Vagina (tissue), 2 donors: ENCODE measurements around the gene PCYOX1L. TPM values are rescaled to one million over a fixed set of nuclear protein-coding genes. Genes with fewer than 3 reads are reported as not detected.
A peak's percentile ranks its signal among the peaks of the same experiment; 100 is the strongest.

ENCODE experiments used
- DNase-seq, 2 donors: peaks; one replicate each; pipeline ENCODE4 v3.0.0-alpha.2; 2017; ENCODE audit errors: extremely low spot score in 2 of 2
- H3K27ac ChIP-seq: fragments of 200-600 bp; sonication (generic); one replicate; pipeline ENCODE4 v1.5.1; 2019
- H3K27me3 ChIP-seq: fragments of 200-600 bp; sonication (generic); one replicate; pipeline ENCODE4 v1.5.1; 2019
- H3K36me3 ChIP-seq, 2 donors: fragments of 200-600 bp; sonication (generic); one replicate each; pipeline ENCODE4 v1.5.1; 2017 to 2019
- H3K4me1 ChIP-seq: fragments of 200-600 bp; sonication (generic); one replicate; pipeline ENCODE4 v1.5.1; 2019
- H3K4me3 ChIP-seq, 2 donors: fragments of 200-600 bp; sonication (generic); 1 replicate in 1 of 2; 2 replicates in 1 of 2; pipeline ENCODE4 v1.5.1; 2016 to 2019
- H3K9me3 ChIP-seq: fragments of 200-600 bp; sonication (generic); one replicate; pipeline ENCODE4 v1.5.1; 2019
- POLR2A ChIP-seq, 2 donors: fragments of 450-650 bp; IDR thresholded peaks; one replicate each; pipeline ENCODE4 v1.6.1; 2017; ENCODE audit warnings: antibody characterized with exemption in 2 of 2, mild to moderate bottlenecking in 2 of 2, moderate library complexity in 2 of 2
- POLR2AphosphoS5 ChIP-seq, 2 donors: sonication (generic); formaldehyde crosslinking; IDR thresholded peaks; one replicate each; pipeline ENCODE4 v1.9.0; 2017; ENCODE audit warnings: antibody characterized with exemption in 2 of 2, mild to moderate bottlenecking in 2 of 2, low read depth in 1 of 2; ENCODE audit not compliant: insufficient read depth in 1 of 2
- intact Hi-C: fragments of 100-400 bp; cut with DNase I; formaldehyde crosslinking; loops from one replicate; pipeline ENCODE4 v1.15.1; 2023
- total RNA-seq: library from RNA; depleted of rRNA; stranded (reverse); fragments of >200 nt; gene quantifications from one replicate; pipeline ENCODE4 v1.2.3, GENCODE V29; 2016
- TF ChIP-seq, protein P1 (sequence below), 3 experiments: fragments of 450-650 bp in 2 of 3; fragments of 200-600 bp in 1 of 3; sonication (generic) in 1 of 3; IDR thresholded peaks; one replicate each; pipeline ENCODE4 v1.5.1; 2017 to 2019; ENCODE audit warnings: antibody characterized with exemption in 3 of 3, mild to moderate bottlenecking in 2 of 3, moderate library complexity in 2 of 3

Gene PCYOX1L
- total RNA-seq, 1 donor from 2014 or later, result 6.4 TPM

DNA sequence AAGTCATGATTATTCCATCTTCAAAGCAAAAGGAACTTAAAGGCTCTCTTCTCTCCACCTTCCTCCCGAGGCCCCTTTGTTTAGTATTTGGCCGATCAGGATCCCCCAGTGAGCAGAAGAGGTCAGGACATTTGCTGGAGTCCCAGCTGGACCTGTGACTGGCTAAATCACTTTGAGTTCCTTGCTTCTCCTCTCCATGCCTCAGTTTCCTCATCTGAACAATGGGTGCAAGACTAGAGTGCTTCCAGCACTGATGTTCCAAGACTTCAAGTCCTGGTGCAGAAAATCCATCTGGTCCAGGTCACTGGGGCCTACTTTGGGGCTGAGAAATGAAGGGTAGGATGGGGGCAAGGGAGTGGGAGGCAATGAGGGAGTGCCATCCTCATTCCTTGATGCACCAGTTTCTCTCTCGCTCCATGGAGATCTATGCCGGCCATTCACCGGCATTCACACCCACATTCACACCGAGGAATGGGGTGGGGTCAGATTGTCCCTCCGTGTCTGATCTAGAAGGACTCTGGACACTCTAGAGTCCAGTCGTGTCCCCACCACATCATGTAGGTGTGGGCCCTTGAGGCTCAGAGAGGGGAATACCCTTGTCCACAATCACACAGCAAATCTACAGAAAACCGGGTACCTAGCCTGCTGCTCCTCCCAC is 60.0 kb downstream of the PCYOX1L start:
- Histone ChIP-seq H3K27ac (peak overlapping the region; percentile 84), H3K4me3 (peak overlapping the region in 1 of 2 donors; percentile 20), H3K36me3 (no peaks in the 10 kb centered on the region), H3K4me1 (peaks cover 93% of the 10 kb centered on the region), H3K9me3 (no peaks in the 10 kb centered on the region), H3K27me3 (no peaks in the 10 kb centered on the region)
- TF ChIP-seq, protein P1, sequence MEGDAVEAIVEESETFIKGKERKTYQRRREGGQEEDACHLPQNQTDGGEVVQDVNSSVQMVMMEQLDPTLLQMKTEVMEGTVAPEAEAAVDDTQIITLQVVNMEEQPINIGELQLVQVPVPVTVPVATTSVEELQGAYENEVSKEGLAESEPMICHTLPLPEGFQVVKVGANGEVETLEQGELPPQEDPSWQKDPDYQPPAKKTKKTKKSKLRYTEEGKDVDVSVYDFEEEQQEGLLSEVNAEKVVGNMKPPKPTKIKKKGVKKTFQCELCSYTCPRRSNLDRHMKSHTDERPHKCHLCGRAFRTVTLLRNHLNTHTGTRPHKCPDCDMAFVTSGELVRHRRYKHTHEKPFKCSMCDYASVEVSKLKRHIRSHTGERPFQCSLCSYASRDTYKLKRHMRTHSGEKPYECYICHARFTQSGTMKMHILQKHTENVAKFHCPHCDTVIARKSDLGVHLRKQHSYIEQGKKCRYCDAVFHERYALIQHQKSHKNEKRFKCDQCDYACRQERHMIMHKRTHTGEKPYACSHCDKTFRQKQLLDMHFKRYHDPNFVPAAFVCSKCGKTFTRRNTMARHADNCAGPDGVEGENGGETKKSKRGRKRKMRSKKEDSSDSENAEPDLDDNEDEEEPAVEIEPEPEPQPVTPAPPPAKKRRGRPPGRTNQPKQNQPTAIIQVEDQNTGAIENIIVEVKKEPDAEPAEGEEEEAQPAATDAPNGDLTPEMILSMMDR (IDR thresholded peaks at IDR 0.05), result no peak
- TF ChIP-seq POLR2A (IDR thresholded peaks at IDR 0.05) (no peak), POLR2AphosphoS5 (IDR thresholded peaks at IDR 0.05; ENCODE audit: insufficient read depth in 1 of 2, low read depth in 1 of 2) (no peak)
- no peak for DNase-seq
- intact Hi-C loops, result no loop called here

DNA sequence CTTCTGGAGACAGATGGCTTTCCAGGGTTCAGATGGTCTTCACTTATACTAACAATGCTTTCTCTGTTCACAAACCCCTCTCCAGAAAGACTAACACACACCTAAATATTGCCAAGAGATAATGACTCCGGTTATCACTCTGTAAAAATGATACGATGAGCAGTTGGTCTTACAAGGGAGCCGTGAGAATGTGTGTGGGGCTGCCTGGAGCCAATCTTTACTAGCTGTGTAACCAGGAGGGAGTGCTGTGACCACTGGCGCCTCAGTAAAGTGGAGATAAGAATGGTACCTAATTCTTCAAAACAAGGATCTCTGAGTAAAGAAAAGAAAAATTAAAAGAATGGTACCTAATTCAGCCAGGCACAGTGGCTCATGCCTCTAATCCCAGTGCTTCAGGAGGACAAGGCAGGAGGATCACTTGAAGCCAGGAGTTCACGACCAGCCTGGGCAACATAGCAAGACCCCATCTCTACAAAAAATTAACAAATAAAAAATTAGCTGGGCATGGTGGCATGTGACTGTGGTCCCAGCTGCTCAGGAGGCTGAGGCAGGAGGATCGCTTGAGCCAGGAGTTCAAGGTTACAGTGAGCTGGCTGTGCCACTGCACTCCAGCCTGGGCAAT is 61.2 kb downstream of the PCYOX1L start:
- peak overlapping the region in 1 of 2 donors; percentile 15 for H3K4me3 ChIP-seq
- peaks cover 0 to 3% of the 10 kb centered on the region in 2 donors for H3K36me3 ChIP-seq
- no peak for DNase-seq
- intact Hi-C loops, result no loop called here
- TF ChIP-seq POLR2A (IDR thresholded peaks at IDR 0.05) (no peak), POLR2AphosphoS5 (IDR thresholded peaks at IDR 0.05; ENCODE audit: insufficient read depth in 1 of 2, low read depth in 1 of 2) (no peak)
- TF ChIP-seq, protein P1 (IDR thresholded peaks at IDR 0.05), result no peak
- H3K4me1 ChIP-seq, result peaks cover 95% of the 10 kb centered on the region
- peak overlapping the region; percentile 84 for H3K27ac ChIP-seq
- H3K27me3 ChIP-seq, result no peaks in the 10 kb centered on the region
- H3K9me3 ChIP-seq, result no peaks in the 10 kb centered on the region

Other genes with a start within 250 kb of the PCYOX1L start
- 50.8 TPM for gene ABLIM3, start 216.6 kb upstream of the PCYOX1L start, total RNA-seq
- gene AFAP1L1, start 86.2 kb upstream of the PCYOX1L start, total RNA-seq, result 14.7 TPM
- gene GRPEL2, start 12.5 kb upstream of the PCYOX1L start, total RNA-seq, result 16.9 TPM
- 2.7 TPM for gene IL17B, start 21.2 kb downstream of the PCYOX1L start, total RNA-seq
- 223 TPM for gene CSNK1A1, start 193.4 kb downstream of the PCYOX1L start, total RNA-seq
- 17.7 TPM for gene ARHGEF37, start 223.5 kb downstream of the PCYOX1L start, total RNA-seq